Body of pancreas (tissue), 4 donors: ENCODE data around the gene RAMAC. TPM values are rescaled to one million over a fixed set of nuclear protein-coding genes. Genes with fewer than 3 reads are reported as not detected.
"Not testable (repeated sequence)": the region's sequence is repeated elsewhere in the genome, so short reads cannot be mapped to it uniquely, and the experiment has no call there.

Experiments
- ATAC-seq: fragments of 150-250 bp; one replicate; pipeline ENCODE4 v1.9.1; 2016
- DNase-seq, 4 donors: peaks; one replicate each; pipeline ENCODE4 v3.0.0-alpha.2; 2019
- H3K27ac ChIP-seq, 4 donors: fragments of 200-600 bp; sonication (generic); 1 replicate in 3 of 4; 2 replicates in 1 of 4; pipeline versions ENCODE4 v1.5.1 to v1.6.1; 2016 to 2019; ENCODE audit warnings: mild to moderate bottlenecking in 1 of 4, mixed read lengths in 1 of 4, moderate library complexity in 1 of 4
- H3K27me3 ChIP-seq, 2 donors: fragments of 200-600 bp; sonication (generic); one replicate each; pipeline ENCODE4 v1.6.0; 2016; ENCODE audit warnings: mild to moderate bottlenecking in 1 of 2
- H3K36me3 ChIP-seq, 2 donors: fragments of 200-600 bp; sonication (generic); replicated peaks in 1 of 2; 2 replicates each; pipeline ENCODE4 v1.5.1; 2016; ENCODE audit warnings: low read depth in 2 of 2; ENCODE audit not compliant: insufficient read depth in 1 of 2
- H3K4me1 ChIP-seq: fragments of 200-600 bp; sonication (generic); one replicate; pipeline ENCODE4 v1.6.0; 2016
- H3K4me3 ChIP-seq, 2 donors: fragments of 200-600 bp; sonication (generic); 1 replicate in 1 of 2; 2 replicates in 1 of 2; pipeline ENCODE4 v1.5.1; 2016 to 2019
- H3K9me3 ChIP-seq, 3 donors: fragments of 200-600 bp; sonication (generic); 1 replicate in 2 of 3; 2 replicates in 1 of 3; pipeline ENCODE4 v1.5.1; 2016
- POLR2A ChIP-seq, 3 donors: fragments of 450-650 bp; IDR thresholded peaks; one replicate each; pipeline ENCODE4 v1.6.1; 2016; ENCODE audit warnings: antibody characterized with exemption in 3 of 3, mild to moderate bottlenecking in 2 of 3
- WGBS, 2 donors: methylation state at CpG; one replicate each; pipeline ENCODE4 v1.1.5; 2017; 5-methylcytosine and 5-hydroxymethylcytosine counted together
- intact Hi-C: fragments of 100-400 bp; cut with DNase I; formaldehyde crosslinking; loops from one replicate; pipeline ENCODE4 v1.15.1; 2023
- total RNA-seq, 2 donors: library from RNA; depleted of rRNA; stranded (reverse); fragments of >200 nt; gene quantifications; one replicate each; pipeline ENCODE4 v1.1.0, GENCODE V29; 2016
- TF ChIP-seq, protein P1 (sequence below), 7 experiments: fragments of 450-650 bp in 4 of 7; fragments of 200-600 bp in 3 of 7; sonication (generic) in 3 of 7; IDR thresholded peaks; one replicate each; pipeline ENCODE4 v1.5.1; 2016 to 2019; ENCODE audit warnings: antibody characterized with exemption in 7 of 7

The RAMAC gene
- 10 to 100 TPM in 1 of 2 donors, 1 to 10 TPM in 1; 9.1 to 12.2 TPM for total RNA-seq

DNA sequence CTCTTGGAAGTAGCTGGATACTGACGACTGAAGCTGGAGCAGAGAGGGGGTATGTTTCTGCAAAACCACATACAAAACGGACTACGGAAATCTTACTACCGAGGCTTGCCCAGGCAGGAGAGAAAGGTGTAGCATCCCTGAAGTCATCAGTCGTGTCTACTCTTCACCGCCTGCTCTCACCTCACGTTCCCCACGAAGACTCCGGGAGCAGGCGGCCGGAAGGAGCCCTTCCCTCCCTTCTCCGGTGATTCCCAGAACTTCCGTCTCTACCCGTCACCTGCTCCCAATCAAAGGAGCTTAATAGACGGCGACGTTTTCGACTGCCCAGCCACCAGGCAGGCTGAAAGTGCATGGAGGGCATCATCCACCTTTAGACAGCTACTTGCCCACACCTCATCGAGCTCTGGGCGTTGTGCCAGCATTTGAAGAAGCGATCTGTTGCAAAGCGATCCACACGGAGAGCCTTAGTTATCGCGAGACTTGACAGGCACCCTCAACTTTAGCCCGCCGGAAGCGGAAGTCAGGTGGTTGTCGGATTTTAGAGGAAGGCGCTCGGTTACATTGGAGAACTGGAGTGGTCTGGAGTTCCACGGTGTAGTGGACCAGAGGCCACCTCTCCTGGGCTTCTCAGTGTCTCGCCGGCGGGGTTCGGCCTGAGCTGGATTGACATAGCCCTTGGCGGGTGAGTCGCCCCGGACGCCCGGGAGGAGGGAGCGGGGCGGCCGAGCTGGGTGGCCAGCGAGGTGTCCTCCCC, at the start of gene RAMAC:
Gene RAMAC (plus strand): TSS at position 523 of the 754 bp plus-strand sequence. CDS start 2,809 bp downstream, outside the sequence.
- intact Hi-C loops, result no loop called here
- Histone ChIP-seq H3K9me3 (no peaks in the 10 kb centered on the region), H3K4me3 (peak within 1 kb of the TSS; percentile 85 to 89), H3K36me3 (peaks cover 0 to 2% of the 10 kb centered on the region in 2 donors), H3K27me3 (no peaks in the 10 kb centered on the region), H3K27ac (peak within 1 kb of the TSS; percentile 71 to 90 (median 85)), H3K4me1 (peaks cover 20% of the 10 kb centered on the region)
- DNase-seq (peak; percentile 94 to 97 (median 96)), ATAC-seq (peak; percentile 97)
- 0 to 3% methylated on average over 12 to 45 of the region's 45 CpGs for WGBS, 2 donors
- TF ChIP-seq POLR2A (IDR thresholded peaks at IDR 0.05), result peak; percentile 28 to 84 (median 82)
- TF ChIP-seq, protein P1, sequence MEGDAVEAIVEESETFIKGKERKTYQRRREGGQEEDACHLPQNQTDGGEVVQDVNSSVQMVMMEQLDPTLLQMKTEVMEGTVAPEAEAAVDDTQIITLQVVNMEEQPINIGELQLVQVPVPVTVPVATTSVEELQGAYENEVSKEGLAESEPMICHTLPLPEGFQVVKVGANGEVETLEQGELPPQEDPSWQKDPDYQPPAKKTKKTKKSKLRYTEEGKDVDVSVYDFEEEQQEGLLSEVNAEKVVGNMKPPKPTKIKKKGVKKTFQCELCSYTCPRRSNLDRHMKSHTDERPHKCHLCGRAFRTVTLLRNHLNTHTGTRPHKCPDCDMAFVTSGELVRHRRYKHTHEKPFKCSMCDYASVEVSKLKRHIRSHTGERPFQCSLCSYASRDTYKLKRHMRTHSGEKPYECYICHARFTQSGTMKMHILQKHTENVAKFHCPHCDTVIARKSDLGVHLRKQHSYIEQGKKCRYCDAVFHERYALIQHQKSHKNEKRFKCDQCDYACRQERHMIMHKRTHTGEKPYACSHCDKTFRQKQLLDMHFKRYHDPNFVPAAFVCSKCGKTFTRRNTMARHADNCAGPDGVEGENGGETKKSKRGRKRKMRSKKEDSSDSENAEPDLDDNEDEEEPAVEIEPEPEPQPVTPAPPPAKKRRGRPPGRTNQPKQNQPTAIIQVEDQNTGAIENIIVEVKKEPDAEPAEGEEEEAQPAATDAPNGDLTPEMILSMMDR (IDR thresholded peaks at IDR 0.05), result peak in 1 of 7 experiments; percentile 13

DNA sequence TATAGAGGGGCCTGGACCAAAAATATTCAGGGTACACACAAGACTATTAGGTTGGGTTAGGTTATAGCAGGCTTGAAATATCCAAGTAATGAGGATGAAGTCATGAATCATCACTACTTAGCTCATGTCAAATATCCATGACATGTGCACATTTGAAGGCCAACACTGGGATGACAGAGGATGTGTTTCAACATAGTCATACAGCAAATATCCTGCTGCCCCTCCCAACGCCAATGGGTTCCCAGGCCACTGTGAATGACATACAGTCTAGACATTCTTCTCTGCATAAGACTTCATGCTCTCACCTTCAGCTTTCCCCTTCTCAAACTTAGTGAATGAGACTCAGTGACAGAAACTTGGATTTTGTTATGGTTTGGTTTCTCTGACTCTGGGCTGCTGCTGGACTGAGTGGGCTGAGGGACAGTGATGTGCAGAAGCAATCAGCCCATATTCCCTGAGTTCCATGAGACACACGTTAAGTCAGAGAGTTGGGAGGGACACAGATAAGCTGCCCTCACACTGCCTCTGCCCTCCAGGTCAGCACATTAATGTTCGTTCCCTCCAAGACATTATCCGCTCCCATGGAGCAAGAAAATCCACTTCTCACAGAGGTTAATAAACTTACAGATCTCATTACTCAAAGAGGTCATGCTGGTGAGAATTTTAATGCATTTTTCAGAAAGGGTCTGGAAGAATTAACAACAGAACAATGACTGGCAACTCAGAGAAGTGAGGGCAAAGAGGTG, 48.9 kb upstream of the RAMAC start:
- intact Hi-C loops, result no loop called here
- H3K4me3 ChIP-seq, result no peak overlapping the region
- H3K36me3 ChIP-seq, result no peaks in the 10 kb centered on the region
- 29 to 46% methylated on average over 4 of the region's 4 CpGs for WGBS, 2 donors
- DNase-seq, result peak in 1 of 4 donors; percentile 34
- peak overlapping the region; percentile 56 to 93 (median 79) for H3K27ac ChIP-seq
- H3K9me3 ChIP-seq, result no peaks in the 10 kb centered on the region
- H3K27me3 ChIP-seq, result no peaks in the 10 kb centered on the region
- TF ChIP-seq POLR2A (IDR thresholded peaks at IDR 0.05), result no peak
- TF ChIP-seq, protein P1 (IDR thresholded peaks at IDR 0.05), result no peak
- ATAC-seq, result peak; percentile 41
- H3K4me1 ChIP-seq, result peaks cover 98% of the 10 kb centered on the region

DNA sequence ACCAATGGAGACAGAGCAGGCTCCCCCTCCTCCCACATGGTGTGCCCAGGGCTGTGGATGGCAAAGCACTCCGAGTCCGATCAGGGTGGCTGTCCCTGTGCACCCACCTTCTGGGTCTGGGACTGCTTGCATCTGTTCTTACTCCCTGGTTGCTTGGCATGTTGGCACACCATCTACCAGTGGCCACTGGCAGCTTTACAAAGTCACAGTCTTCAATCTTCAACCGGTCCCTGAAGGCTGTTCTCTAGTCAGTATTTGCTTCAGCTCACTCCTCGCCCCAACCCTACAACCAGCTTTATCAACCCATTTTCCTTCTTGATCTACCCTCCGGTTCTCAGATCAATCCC, 48.3 kb upstream of the RAMAC start:
- ATAC-seq (no peak), DNase-seq (peak in 3 of 4 donors; percentile 54 to 66 (median 59))
- 14 to 33% methylated on average over 5 of the region's 5 CpGs for WGBS, 2 donors
- Histone ChIP-seq H3K27me3 (no peaks in the 10 kb centered on the region), H3K9me3 (no peaks in the 10 kb centered on the region), H3K4me3 (no peak overlapping the region), H3K36me3 (no peaks in the 10 kb centered on the region), H3K27ac (peak overlapping the region; percentile 56 to 93 (median 79)), H3K4me1 (peaks cover 98% of the 10 kb centered on the region)
- TF ChIP-seq, protein P1 (IDR thresholded peaks at IDR 0.05), result peak in 1 of 7 experiments; percentile 3
- TF ChIP-seq POLR2A (IDR thresholded peaks at IDR 0.05), result no peak
- intact Hi-C loops, result no loop called here

DNA sequence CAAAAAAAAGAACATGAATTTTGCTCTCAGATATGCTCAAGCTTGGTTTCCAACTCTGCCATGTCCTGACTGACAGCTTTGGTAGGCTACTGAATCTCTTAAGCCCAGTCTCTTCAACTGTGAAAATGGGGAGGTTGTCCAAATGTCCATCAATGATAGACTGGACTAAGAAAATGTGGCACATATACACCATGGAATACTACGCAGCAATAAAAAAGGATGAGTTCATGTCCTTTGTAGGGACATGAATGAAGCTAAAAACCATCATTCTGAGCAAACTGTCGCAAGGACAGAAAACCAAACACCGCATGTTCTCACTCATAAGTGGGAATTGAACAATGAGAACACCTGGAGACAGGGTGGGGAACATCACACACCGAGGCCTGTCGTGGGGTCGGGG, 46.3 kb upstream of the RAMAC start:
- intact Hi-C loops, ATAC-seq, H3K36me3 ChIP-seq, H3K4me3 ChIP-seq, DNase-seq, H3K27me3 ChIP-seq, H3K9me3 ChIP-seq: not testable (repeated sequence)
- 76 to 88% methylated on average over 6 of the region's 6 CpGs for WGBS, 2 donors
- peak overlapping the region in 2 of 4 donors; percentile 5 to 93 for H3K27ac ChIP-seq
- peaks cover 98% of the 10 kb centered on the region for H3K4me1 ChIP-seq

DNA sequence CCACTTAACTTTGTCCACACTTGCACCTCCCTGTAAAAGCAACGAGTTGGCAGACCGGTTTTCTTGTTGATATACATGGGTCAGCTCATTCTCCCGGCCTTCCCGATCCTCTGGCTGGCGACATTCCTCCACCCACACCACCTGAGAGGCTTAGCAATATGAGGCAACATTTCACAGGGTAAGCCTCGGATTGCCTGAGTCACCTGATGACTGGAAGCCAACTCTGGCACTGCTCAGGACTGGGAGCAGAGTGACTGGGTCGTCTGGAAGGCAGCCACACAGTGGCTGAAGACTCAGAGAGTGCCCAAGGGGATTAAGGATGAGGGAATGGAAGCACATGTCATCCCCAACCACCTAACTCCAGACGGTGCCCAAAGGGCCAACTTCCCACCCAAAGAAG, 43.3 kb upstream of the RAMAC start:
- intact Hi-C loops, result no loop called here
- WGBS, 2 donors, result 20 to 33% methylated on average over 8 of the region's 8 CpGs

More for the DNA sequence above, 43.3 kb upstream of the RAMAC start:
- H3K9me3 ChIP-seq, result no peaks in the 10 kb centered on the region
- DNase-seq (peak; percentile 93 to 97 (median 96)), ATAC-seq (peak; percentile 97)
- no peak overlapping the region for H3K4me3 ChIP-seq
- H3K27me3 ChIP-seq, result no peaks in the 10 kb centered on the region
- H3K27ac ChIP-seq, result peak overlapping the region; percentile 80 to 86 (median 84)
- TF ChIP-seq POLR2A (IDR thresholded peaks at IDR 0.05), result peak in 2 of 3 donors; percentile 52
- TF ChIP-seq, protein P1 (IDR thresholded peaks at IDR 0.05), result no peak
- no peaks in the 10 kb centered on the region for H3K36me3 ChIP-seq
- peaks cover 98% of the 10 kb centered on the region for H3K4me1 ChIP-seq
